Body of pancreas (tissue), 4 donors: ENCODE results near the gene SLC1A4.

Source experiments
- POLR2A ChIP-seq, 3 donors: fragments of 450-650 bp; IDR thresholded peaks; one replicate each; pipeline ENCODE4 v1.6.1; 2016; ENCODE audit warnings: antibody characterized with exemption in 3 of 3, mild to moderate bottlenecking in 2 of 3
- TF ChIP-seq, protein P1 (sequence below), 7 experiments: fragments of 450-650 bp in 4 of 7; fragments of 200-600 bp in 3 of 7; sonication (generic) in 3 of 7; IDR thresholded peaks; one replicate each; pipeline ENCODE4 v1.5.1; 2016 to 2019; ENCODE audit warnings: antibody characterized with exemption in 7 of 7

DNA sequence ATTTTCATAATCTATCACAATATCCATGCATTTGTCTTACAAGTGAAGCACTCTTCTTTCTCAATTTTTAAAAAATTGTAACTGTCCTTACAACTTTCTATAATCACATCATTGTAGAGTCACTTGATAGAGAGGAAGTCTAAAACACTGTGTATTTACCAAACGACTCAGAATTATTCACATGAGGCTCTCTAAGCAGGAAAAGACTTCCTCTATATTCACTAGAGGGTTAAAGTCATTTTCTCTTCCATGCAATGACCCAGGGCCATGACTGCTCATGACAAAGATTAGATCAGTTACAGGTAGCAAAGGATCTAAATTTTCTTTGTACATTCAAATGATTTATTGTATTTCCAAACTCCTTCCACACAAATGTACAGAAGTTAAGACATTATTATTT, 9.0 kb upstream of the SLC1A4 start:
- TF ChIP-seq, protein P1, sequence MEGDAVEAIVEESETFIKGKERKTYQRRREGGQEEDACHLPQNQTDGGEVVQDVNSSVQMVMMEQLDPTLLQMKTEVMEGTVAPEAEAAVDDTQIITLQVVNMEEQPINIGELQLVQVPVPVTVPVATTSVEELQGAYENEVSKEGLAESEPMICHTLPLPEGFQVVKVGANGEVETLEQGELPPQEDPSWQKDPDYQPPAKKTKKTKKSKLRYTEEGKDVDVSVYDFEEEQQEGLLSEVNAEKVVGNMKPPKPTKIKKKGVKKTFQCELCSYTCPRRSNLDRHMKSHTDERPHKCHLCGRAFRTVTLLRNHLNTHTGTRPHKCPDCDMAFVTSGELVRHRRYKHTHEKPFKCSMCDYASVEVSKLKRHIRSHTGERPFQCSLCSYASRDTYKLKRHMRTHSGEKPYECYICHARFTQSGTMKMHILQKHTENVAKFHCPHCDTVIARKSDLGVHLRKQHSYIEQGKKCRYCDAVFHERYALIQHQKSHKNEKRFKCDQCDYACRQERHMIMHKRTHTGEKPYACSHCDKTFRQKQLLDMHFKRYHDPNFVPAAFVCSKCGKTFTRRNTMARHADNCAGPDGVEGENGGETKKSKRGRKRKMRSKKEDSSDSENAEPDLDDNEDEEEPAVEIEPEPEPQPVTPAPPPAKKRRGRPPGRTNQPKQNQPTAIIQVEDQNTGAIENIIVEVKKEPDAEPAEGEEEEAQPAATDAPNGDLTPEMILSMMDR (IDR thresholded peaks at IDR 0.05) = no peak
- no peak for TF ChIP-seq POLR2A (IDR thresholded peaks at IDR 0.05)
